ENCODE data around the gene SIGLEC12. TPM values are rescaled to one million over a fixed set of nuclear protein-coding genes. Genes with fewer than 3 reads are reported as not detected.
"Not testable (repeated sequence)": the region's sequence is repeated elsewhere in the genome, so short reads cannot be mapped to it uniquely, and the experiment has no call there.

The SIGLEC12 gene
- total RNA-seq, 2 donors from 2014 or later, result 1.0 to 1.6 TPM

GRCh38 chr19:51469162-51469561 lies 32.4 kb downstream of the SIGLEC12 start:
- H3K4me1 Mint-ChIP-seq (ENCODE audit: low read depth), result peaks cover 47% of the 10 kb centered on the region
- H3K36me3 Mint-ChIP-seq (ENCODE audit: insufficient read depth in 2 of 2), result no peaks in the 10 kb centered on the region
- DNase-seq, result no peak
- peaks cover 38% of the 10 kb centered on the region for H3K27me3 Mint-ChIP-seq (ENCODE audit: low read depth)
- no peak for ATAC-seq (replicated peaks in 1 of 2)
- no peak overlapping the region for H3K27ac Mint-ChIP-seq
- H3K4me3 Mint-ChIP-seq, result no peak overlapping the region
- H3K9me3 Mint-ChIP-seq, result no peaks in the 10 kb centered on the region

GRCh38 chr19:51468545-51468920 lies 33.1 kb downstream of the SIGLEC12 start:
- H3K9me3 Mint-ChIP-seq, result no peaks in the 10 kb centered on the region
- no peak overlapping the region for H3K27ac Mint-ChIP-seq
- H3K27me3 Mint-ChIP-seq (ENCODE audit: low read depth), result peaks cover 40% of the 10 kb centered on the region
- peaks cover 45% of the 10 kb centered on the region for H3K4me1 Mint-ChIP-seq (ENCODE audit: low read depth)
- H3K4me3 Mint-ChIP-seq, result no peak overlapping the region
- H3K36me3 Mint-ChIP-seq (ENCODE audit: insufficient read depth in 2 of 2), result no peaks in the 10 kb centered on the region
- no peak for ATAC-seq (replicated peaks in 1 of 2)
- no peak for DNase-seq

- H3K27me3 Mint-ChIP-seq (ENCODE audit: low read depth), result peaks cover 45% of the 10 kb centered on the region
- no peak overlapping the region for H3K27ac Mint-ChIP-seq
- H3K4me1 Mint-ChIP-seq (ENCODE audit: low read depth), result peaks cover 45% of the 10 kb centered on the region
- H3K36me3 Mint-ChIP-seq (ENCODE audit: insufficient read depth in 2 of 2), result no peaks in the 10 kb centered on the region
- no peaks in the 10 kb centered on the region for H3K9me3 Mint-ChIP-seq
- DNase-seq, result no peak
- H3K4me3 Mint-ChIP-seq, result no peak overlapping the region
- no peak for ATAC-seq (replicated peaks in 1 of 2)
Measured at GRCh38 chr19:51467864-51468544, 33.6 kb downstream of the SIGLEC12 start.

DNA sequence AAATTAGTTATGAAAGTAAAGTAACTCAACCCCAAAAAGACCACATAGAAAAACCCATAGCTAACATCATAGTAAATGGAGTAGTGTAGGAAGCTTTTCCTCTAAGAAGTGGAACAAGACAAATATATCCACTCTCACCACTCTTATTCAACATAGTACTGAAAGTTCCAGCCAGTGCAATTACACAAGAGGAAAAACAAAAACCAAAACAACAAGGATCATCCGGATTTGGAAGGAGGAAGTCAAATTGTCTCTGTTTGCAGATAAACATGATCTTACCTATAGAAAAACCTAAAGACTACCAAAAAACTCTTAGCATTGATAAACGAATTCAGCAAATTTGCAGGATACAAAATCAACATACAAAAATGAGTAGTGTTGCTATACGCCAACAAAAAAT lies 34.9 kb downstream of the SIGLEC12 start:
- H3K4me3 Mint-ChIP-seq, result no peak overlapping the region
- peaks cover 49% of the 10 kb centered on the region for H3K27me3 Mint-ChIP-seq (ENCODE audit: low read depth)
- H3K36me3 Mint-ChIP-seq (ENCODE audit: insufficient read depth in 2 of 2), result no peaks in the 10 kb centered on the region
- DNase-seq (no peak), ATAC-seq (replicated peaks in 1 of 2) (no peak)
- H3K9me3 Mint-ChIP-seq, result no peaks in the 10 kb centered on the region
- H3K4me1 Mint-ChIP-seq (ENCODE audit: low read depth), result peaks cover 37% of the 10 kb centered on the region
- H3K27ac Mint-ChIP-seq, result no peak overlapping the region

DNA sequence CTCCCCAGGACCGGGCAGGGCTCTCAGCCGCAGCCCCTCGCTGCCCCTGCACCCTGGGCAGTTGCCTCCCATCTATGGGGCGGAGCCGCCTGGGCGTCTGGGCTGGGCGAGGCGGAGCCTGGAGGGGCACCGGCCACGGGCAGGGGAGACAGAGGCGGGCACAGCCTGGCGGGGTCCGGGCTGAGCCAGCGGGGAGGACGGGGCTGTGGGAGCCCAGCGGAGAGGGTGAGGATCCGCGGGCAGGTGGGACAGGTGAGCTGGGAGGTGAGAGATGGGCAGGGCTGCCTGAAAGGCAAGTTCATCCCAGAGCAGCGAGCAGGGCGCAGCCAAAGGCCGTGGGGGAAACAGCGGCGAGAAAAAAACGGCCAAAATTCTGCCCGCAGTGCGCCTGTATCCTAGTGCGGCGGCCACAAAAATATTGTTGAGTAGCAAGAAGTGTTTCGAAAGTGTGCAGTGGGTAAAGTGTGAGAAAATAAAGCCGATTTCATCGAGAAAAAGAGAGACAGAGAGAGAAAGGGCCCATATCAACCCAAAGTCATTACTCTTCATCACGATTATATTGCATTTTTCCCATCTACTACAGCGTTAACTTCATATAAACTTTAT lies 37.5 kb downstream of the SIGLEC12 start:
- Mint-ChIP-seq H3K4me1 (ENCODE audit: low read depth) (peaks cover 49% of the 10 kb centered on the region), H3K27me3 (ENCODE audit: low read depth) (peaks cover 49% of the 10 kb centered on the region), H3K4me3 (peak overlapping the region; percentile 48 to 59)
- not testable (repeated sequence) for H3K27ac Mint-ChIP-seq; DNase-seq; H3K9me3 Mint-ChIP-seq; H3K36me3 Mint-ChIP-seq (ENCODE audit: insufficient read depth in 2 of 2)
- ATAC-seq (replicated peaks in 1 of 2), result peak; percentile 61 to 64

- no peaks in the 10 kb centered on the region for H3K36me3 Mint-ChIP-seq (ENCODE audit: insufficient read depth in 2 of 2)
- H3K4me3 Mint-ChIP-seq, result peak overlapping the region in 1 of 2 donors; percentile 57
- H3K27me3 Mint-ChIP-seq (ENCODE audit: low read depth), result peaks cover 42% of the 10 kb centered on the region
- no peak overlapping the region for H3K27ac Mint-ChIP-seq
- H3K9me3 Mint-ChIP-seq, result no peaks in the 10 kb centered on the region
- no peak for DNase-seq
- ATAC-seq (replicated peaks in 1 of 2), result no peak
- H3K4me1 Mint-ChIP-seq (ENCODE audit: low read depth), result peaks cover 41% of the 10 kb centered on the region
Measured at GRCh38 chr19:51462681-51463080, 38.9 kb downstream of the SIGLEC12 start.

DNA sequence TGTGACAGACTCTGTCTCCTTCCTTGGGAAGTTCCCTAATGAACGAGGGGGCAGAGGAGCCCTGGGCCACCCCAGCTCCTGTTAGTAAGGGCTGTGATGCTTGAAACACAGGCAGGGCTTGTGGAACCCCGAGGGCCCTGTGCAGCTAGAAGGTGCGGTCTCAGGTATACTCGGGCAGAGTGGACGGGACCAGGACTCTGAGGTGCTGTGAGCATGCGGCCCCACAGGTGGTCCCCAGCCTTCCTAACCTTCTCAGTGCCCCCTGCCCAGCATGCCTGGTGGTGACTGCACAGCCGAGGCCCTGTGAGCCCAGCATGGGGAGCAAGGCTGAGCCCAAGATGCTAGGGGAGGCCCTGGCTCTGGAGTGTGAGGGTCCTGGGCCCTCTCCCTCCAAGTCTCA lies 39.3 kb downstream of the SIGLEC12 start:
- Mint-ChIP-seq H3K9me3 (no peaks in the 10 kb centered on the region), H3K4me1 (ENCODE audit: low read depth) (peaks cover 37% of the 10 kb centered on the region), H3K27me3 (ENCODE audit: low read depth) (peaks cover 37% of the 10 kb centered on the region), H3K36me3 (ENCODE audit: insufficient read depth in 2 of 2) (no peaks in the 10 kb centered on the region), H3K4me3 (no peak overlapping the region), H3K27ac (no peak overlapping the region)
- no peak for ATAC-seq (replicated peaks in 1 of 2)
- DNase-seq, result no peak

DNA sequence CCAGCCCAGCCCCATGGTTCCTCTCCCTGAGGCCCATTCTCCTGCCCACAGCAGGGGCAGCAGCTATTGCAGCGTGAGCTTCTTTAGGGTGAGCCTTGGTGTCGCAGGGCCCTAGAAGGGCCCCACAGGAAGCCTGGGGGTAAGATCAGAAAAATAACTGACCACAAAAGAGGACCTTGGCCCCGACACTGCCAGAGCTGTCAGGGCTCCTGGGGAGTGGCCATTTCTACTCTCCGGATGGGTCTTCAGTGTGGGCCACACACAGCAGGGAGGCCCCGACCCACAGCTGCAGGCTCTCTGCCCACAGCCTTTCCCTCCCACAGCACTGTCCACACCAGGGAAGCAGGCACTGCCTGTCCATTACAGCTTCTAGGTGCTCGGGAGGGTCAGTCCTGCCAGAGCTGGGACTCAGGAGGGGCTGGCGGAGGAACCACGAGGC lies 39.9 kb downstream of the SIGLEC12 start:
- no peak for ATAC-seq (replicated peaks in 1 of 2)
- H3K4me1 Mint-ChIP-seq (ENCODE audit: low read depth), result peaks cover 35% of the 10 kb centered on the region

DNA sequence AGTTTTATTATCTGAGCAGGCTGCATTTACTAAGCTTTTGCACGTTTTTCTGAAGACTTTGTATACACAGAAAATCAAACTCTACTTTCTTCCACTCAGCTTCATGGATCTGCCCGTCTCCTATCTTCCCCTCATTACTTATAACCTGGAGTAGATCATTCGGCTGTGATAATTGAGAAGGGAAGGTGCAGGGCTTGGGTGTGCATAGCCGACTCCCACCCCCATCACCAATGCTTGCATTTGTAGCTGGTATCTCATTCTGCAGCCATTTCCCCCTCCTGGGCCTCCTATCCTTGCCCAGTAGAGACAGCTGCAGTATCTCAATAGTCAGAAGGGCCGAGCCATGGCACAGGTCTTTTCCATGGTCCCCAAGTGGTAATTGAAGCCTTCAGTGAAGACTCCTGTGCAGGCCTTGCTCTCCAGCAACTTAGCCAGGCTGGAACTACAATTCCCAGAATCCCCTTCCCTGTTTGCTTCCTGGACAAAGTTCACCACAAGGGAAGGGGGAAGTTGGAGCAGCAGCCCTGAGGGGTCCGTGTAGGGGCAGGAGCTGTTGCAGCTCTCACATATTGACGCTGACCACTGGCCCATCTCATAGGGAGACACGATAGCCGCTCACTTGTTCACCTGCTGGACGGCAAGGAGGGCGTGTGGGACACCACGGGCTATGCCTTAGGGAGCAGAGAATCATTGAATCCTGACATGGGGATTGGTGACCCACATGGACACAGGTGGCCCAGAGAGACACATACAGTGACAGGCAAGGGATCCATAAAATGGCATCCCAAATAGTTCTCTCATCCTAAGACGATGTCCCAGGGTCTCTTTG lies 41.2 kb downstream of the SIGLEC12 start:
- Mint-ChIP-seq H3K9me3 (no peaks in the 10 kb centered on the region), H3K4me1 (ENCODE audit: low read depth) (peaks cover 25% of the 10 kb centered on the region), H3K27me3 (ENCODE audit: low read depth) (peaks cover 24% of the 10 kb centered on the region), H3K36me3 (ENCODE audit: insufficient read depth in 2 of 2) (no peaks in the 10 kb centered on the region), H3K27ac (no peak overlapping the region), H3K4me3 (no peak overlapping the region)
- no peak for DNase-seq
- ATAC-seq (replicated peaks in 1 of 2), result no peak

More for the DNA sequence above, 39.9 kb downstream of the SIGLEC12 start:
- no peak overlapping the region for H3K4me3 Mint-ChIP-seq
- H3K27me3 Mint-ChIP-seq (ENCODE audit: low read depth), result peaks cover 35% of the 10 kb centered on the region
- no peaks in the 10 kb centered on the region for H3K9me3 Mint-ChIP-seq
- DNase-seq, result no peak
- H3K27ac Mint-ChIP-seq, result no peak overlapping the region
- H3K36me3 Mint-ChIP-seq (ENCODE audit: insufficient read depth in 2 of 2), result no peaks in the 10 kb centered on the region

GRCh38 chr19:51458899-51459505 lies 42.6 kb downstream of the SIGLEC12 start:
- DNase-seq, result no peak
- Mint-ChIP-seq H3K4me1 (ENCODE audit: low read depth) (peaks cover 25% of the 10 kb centered on the region), H3K27ac (no peak overlapping the region), H3K9me3 (no peaks in the 10 kb centered on the region), H3K27me3 (ENCODE audit: low read depth) (peaks cover 17% of the 10 kb centered on the region), H3K36me3 (ENCODE audit: insufficient read depth in 2 of 2) (no peaks in the 10 kb centered on the region), H3K4me3 (no peak overlapping the region)
- ATAC-seq (replicated peaks in 1 of 2), result no peak

DNA sequence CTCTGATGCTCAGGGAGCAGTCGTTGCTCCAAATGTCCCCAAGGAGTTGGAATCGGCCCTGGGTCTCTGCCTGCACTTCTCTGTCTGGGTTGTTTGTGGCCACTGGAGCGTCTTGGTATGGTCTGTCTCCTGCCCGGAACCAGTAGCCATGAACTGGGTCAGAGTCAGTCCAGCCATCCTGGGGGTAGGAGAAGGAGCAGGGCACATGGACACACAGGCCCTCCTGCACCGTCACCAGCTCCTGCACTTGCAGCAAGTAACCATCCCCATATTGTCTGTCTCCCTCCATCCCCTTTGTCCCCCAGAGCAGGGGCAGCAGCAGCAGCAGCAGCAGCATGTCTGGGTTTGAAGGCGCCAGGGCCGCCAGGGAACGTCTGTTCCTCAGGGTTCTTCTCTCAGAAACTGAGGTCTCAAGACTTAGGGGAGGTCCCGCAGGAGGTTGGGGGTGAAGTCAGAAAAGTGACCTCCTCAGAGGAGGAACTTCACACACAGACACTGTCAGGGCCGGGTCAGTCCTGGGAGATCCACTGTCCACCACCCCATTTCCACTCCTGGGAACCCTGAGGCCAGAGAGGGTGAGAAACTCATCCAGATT lies 43.5 kb downstream of the SIGLEC12 start, which contains the start of gene SIGLEC8:
SIGLEC8 (minus strand) TSS at position 404 of the 595 bp plus-strand sequence; CDS start at position 337, 67 bp downstream.
- peaks cover 20% of the 10 kb centered on the region for H3K4me1 Mint-ChIP-seq (ENCODE audit: low read depth)
- DNase-seq, result no peak
- no peaks in the 10 kb centered on the region for H3K36me3 Mint-ChIP-seq (ENCODE audit: insufficient read depth in 2 of 2)
- no peak within 1 kb of the TSS for H3K27ac Mint-ChIP-seq
- no peak within 1 kb of the TSS for H3K4me3 Mint-ChIP-seq
- H3K27me3 Mint-ChIP-seq (ENCODE audit: low read depth), result peaks cover 12% of the 10 kb centered on the region
- no peaks in the 10 kb centered on the region for H3K9me3 Mint-ChIP-seq
- ATAC-seq (replicated peaks in 1 of 2), result no peak

GRCh38 chr19:51457351-51458013 lies 44.1 kb downstream of the SIGLEC12 start:
- Mint-ChIP-seq H3K27me3 (ENCODE audit: low read depth) (peaks cover 6% of the 10 kb centered on the region), H3K36me3 (ENCODE audit: insufficient read depth in 2 of 2) (no peaks in the 10 kb centered on the region), H3K9me3 (no peaks in the 10 kb centered on the region), H3K27ac (no peak overlapping the region), H3K4me3 (no peak overlapping the region), H3K4me1 (ENCODE audit: low read depth) (peaks cover 17% of the 10 kb centered on the region)
- no peak for DNase-seq
- no peak for ATAC-seq (replicated peaks in 1 of 2)
